Erythroblast (primary cell): ENCODE measurements around the gene STX11.

Experiments
- GATA1 ChIP-seq: IDR thresholded peaks from 2 replicates; pipeline ENCODE4 v1.6.1; 2011; ENCODE audit warnings: low read depth, mild to moderate bottlenecking, control low read depth, low read length, moderate library complexity
- POLR2A ChIP-seq: IDR thresholded peaks from 2 replicates; pipeline ENCODE4 v1.6.1; 2011; ENCODE audit warnings: mild to moderate bottlenecking, low read length

DNA sequence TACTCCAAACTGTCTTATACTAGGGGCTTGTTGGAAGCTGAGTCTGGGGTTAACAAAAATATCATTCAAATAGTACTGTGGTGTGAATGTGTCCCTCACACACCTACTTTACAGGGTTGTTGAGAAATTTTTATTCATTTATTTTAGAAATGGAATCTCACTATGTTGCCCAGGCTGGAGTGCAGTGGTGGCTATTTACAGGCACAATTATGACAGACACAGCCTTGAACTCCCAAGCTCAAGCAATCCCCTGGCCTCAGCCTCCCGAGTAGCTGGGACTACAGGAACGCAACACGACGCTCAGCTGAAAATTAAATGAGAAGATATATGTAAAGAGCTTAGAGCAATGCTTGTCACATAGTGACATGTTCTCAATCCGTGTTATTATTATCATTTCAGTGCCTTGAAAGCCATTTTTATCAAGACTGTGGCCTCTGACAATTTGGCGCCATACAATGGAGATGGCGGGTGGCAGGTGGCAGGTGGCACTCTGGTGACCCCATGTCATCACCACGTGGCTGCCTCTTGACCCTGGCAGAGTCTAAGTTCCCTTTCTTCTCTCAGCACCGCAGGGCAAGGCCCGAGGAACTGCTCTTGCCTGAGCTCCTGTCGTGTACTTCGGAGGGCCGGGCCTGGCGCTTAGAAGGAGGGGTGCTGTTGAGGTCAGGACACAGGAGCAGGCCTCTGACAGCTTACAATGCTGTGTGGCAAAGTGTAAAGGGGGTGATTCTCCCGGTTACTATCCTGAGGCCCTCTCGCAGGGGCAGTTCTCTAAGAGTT, 64.5 kb downstream of the STX11 start:
- TF ChIP-seq POLR2A = no peak
- no peak for TF ChIP-seq GATA1
